Heart left ventricle (tissue), 13 donors: ENCODE data around the gene SCN11A.

ENCODE experiments used
- POLR2A ChIP-seq, 2 donors: fragments of 450-650 bp; IDR thresholded peaks; one replicate each; pipeline ENCODE4 v1.6.1; 2017; ENCODE audit warnings: antibody characterized with exemption in 2 of 2, mild to moderate bottlenecking in 2 of 2, moderate library complexity in 2 of 2
- TF ChIP-seq, protein P1 (sequence below), 12 donors: fragments of 200-600 bp; sonication (generic) in 4 of 12; IDR thresholded peaks; one replicate each; pipeline versions ENCODE4 v1.5.0 to v1.8.0; 2018 to 2022; ENCODE audit warnings: antibody characterized with exemption in 12 of 12, mild to moderate bottlenecking in 5 of 12
- donor health status: ischemic (EF 13 %, LVEDD 7.1; RV severe dilation, severe dysfunction).
- donor health status: DM: no; HTN: yes; CAD: no.
- donor health status: DM: no; HTN: no; CAD: no.
- donor health status: ischemic (EF 25% LVEDD 6.9; RV normal size, moderate dysfunction).
- donor health status: ischemic (EF 25% LVEDD 5.7; RV mildly dilated, moderate dysfunction).
- donor health status: ischemic (EF 35%, LVEDD 5.7; RV mildly dilated, moderate dysfunction).
- donor health status: nonischemic (EF 11% LVEDD 7.7; RV severe dilation, severe dysfunction).
- donor health status: DM: yes; HTN: yes; CAD: no.
- donor health status: PGD.
- donor health status: ischemic (EF 29% LVEDD 5.4; RV normal size, mild dysfunction).
- donor health status: nonischemic (EF 23%, LVEDD 6.1; RV moderate dilation, normal function).

DNA sequence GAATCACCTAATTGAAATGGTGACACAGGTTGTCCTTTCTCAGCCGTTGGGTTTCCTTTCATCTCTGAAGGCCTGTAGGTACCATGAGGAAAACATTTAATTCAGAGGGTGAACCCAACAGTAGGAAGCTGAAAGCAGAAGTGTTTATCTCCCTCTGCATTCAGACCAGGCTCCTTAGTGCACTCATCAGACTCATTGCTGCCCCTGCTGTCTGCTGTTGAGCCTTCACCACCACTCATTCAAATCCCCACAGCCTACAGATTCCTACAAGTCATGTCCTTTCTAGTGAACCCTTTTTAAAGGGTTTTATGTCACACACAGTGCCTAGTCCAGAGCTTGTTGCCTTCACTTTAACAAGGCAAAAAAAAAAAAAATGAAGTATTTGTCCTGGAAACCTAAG, 13.5 kb upstream of the SCN11A start:
- TF ChIP-seq, protein P1, sequence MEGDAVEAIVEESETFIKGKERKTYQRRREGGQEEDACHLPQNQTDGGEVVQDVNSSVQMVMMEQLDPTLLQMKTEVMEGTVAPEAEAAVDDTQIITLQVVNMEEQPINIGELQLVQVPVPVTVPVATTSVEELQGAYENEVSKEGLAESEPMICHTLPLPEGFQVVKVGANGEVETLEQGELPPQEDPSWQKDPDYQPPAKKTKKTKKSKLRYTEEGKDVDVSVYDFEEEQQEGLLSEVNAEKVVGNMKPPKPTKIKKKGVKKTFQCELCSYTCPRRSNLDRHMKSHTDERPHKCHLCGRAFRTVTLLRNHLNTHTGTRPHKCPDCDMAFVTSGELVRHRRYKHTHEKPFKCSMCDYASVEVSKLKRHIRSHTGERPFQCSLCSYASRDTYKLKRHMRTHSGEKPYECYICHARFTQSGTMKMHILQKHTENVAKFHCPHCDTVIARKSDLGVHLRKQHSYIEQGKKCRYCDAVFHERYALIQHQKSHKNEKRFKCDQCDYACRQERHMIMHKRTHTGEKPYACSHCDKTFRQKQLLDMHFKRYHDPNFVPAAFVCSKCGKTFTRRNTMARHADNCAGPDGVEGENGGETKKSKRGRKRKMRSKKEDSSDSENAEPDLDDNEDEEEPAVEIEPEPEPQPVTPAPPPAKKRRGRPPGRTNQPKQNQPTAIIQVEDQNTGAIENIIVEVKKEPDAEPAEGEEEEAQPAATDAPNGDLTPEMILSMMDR (IDR thresholded peaks at IDR 0.05): peak in 7 of 12 donors; percentile 15 to 36 (median 18)
- no peak for TF ChIP-seq POLR2A (IDR thresholded peaks at IDR 0.05)
